Measurements from ENCODE around the gene MPP3.

MPP3 gene

GRCh38 chr17:43772877-43773648 is 59.9 kb downstream of the MPP3 start:
- DNase-seq (ENCODE audit: low spot score): no peak

DNA sequence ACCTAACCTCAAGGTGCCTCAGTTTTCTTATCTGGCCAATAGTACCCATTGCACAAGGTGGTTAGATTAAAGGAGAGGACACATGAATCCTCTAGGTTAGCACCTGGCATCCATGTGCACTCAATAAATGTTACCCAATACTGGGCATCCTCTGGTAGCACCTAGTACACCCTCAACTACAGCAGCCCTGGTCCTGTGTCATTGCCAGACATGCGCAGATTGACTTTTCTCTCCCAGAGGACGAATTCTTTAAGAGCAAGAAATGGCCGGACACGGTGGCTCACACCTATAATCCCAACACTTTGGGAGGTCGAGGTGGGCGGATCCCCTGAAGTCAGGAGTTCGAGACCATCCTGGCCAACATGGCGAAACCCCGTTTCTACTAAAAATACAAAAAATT is 61.5 kb downstream of the MPP3 start:
- no peak for DNase-seq (ENCODE audit: low spot score)

DNA sequence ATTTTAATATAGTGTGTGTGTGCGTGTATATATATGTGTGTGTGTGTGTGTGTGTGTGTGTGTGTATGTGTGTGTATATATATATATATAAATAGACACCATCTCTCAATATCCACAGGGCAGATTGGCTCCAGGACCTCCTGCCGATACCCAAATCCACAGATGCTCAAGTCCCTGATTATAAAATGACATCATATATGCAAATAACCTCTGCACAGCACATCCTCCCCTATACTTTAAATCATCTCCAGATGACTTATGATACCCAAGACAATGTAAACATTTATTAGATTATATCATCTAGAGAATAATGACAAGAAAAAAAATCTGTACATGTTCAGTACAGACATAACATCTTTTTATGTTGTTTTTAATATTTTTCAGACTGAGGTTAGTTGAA is 62.0 kb downstream of the MPP3 start:
- no peak for DNase-seq (ENCODE audit: low spot score)

- DNase-seq (ENCODE audit: low spot score): no peak
Observed at GRCh38 chr17:43769859-43770258, 63.1 kb downstream of the MPP3 start.

GRCh38 chr17:43769426-43769825 is 63.5 kb downstream of the MPP3 start:
- DNase-seq (ENCODE audit: low spot score): no peak

DNA sequence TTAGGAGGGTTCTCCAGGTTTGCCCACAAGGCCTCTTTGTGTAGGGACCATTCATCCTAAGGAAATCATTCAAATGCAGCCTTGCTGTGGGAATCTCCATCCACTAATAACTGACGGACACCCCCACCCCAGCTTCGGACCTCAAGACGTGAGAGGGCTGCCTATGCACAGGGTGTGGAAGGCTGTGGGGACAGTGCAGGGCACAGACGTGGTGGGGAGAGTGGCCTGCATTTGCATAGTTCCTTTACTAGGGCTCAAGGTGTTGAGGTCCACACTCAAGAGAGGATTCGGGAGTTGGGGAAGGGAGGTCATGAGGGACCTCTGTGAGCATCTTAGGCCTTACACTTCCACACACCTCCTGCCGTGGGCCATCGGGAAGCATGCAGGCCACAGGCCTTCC is 64.0 kb downstream of the MPP3 start:
- no peak for DNase-seq (ENCODE audit: low spot score)

GRCh38 chr17:43768382-43768781 is 64.6 kb downstream of the MPP3 start:
- no peak for DNase-seq (ENCODE audit: low spot score)

GRCh38 chr17:43767713-43768059 is 65.3 kb downstream of the MPP3 start:
- DNase-seq (ENCODE audit: low spot score): no peak

GRCh38 chr17:43767053-43767712 is 65.8 kb downstream of the MPP3 start:
- no peak for DNase-seq (ENCODE audit: low spot score)

- peak; percentile 57 for DNase-seq (ENCODE audit: low spot score)
Observed at GRCh38 chr17:43766413-43767052, 66.4 kb downstream of the MPP3 start.

DNA sequence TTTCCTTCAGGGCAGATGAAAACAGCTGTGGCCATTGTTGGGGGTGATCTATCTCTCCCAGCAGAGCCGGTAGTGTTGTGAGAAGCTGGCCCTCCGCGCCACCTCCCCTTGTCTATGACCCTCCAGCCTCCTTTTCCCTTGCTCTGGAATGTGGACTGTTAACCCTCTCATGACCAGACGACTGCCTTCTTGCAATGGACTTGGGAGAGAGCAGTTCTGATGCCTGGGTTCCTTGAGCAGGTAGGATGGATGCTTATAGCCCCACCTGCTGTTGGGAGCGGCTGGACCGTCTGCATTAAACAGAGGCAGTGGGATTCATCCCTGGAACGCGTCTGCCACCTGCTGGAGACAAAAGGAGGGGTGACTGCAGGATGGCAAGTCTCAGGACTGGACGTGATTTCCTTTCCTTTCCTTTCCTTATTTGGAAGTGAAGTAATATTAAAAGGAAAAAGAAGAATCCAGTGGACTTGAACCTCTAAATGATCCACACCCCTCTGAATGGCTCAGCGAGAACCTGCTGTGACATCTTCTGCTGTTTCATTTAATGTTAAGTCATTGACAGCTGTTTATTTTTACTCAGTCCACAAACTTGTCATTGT is 72.6 kb downstream of the MPP3 start:
- peak; percentile 92 for DNase-seq (ENCODE audit: low spot score)

GRCh38 chr17:43759836-43760235 is 73.1 kb downstream of the MPP3 start:
- DNase-seq (ENCODE audit: low spot score): peak; percentile 38

- no peak for DNase-seq (ENCODE audit: low spot score)
Observed at GRCh38 chr17:43758497-43759174, 74.3 kb downstream of the MPP3 start, which contains the start of gene SOST. SOST (minus strand) TSS chr17:43758791; CDS start chr17:43758741, 50 bp downstream.

- no peak for DNase-seq (ENCODE audit: low spot score)
Observed at GRCh38 chr17:43758086-43758485, 74.9 kb downstream of the MPP3 start.

- DNase-seq (ENCODE audit: low spot score): no peak
Observed at GRCh38 chr17:43757171-43757660, 75.7 kb downstream of the MPP3 start.

GRCh38 chr17:43756201-43756600 is 76.7 kb downstream of the MPP3 start:
- DNase-seq (ENCODE audit: low spot score): no peak

GRCh38 chr17:43755389-43755875 is 77.5 kb downstream of the MPP3 start:
- peak; percentile 54 for DNase-seq (ENCODE audit: low spot score)

DNA sequence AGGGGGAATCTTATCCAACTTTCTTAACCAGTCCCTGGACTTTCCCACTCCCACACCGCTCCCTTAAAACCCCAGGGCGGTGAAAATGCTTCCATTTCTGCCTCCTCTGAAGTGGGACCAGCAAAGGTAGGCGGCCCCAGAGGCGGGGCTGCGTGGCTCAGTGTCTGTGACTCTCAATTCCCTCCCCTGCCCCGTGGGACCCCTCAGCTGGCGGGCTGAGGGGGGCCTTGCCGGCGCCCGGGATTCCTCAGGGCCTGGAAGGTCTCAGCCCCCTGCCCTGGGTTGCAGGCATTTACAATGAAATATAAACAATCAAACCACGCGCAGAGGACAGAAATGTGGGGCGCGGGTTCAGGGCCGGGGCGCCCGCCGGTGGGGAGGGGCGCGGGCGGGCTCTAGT is 78.0 kb downstream of the MPP3 start:
- no peak for DNase-seq (ENCODE audit: low spot score)

DNA sequence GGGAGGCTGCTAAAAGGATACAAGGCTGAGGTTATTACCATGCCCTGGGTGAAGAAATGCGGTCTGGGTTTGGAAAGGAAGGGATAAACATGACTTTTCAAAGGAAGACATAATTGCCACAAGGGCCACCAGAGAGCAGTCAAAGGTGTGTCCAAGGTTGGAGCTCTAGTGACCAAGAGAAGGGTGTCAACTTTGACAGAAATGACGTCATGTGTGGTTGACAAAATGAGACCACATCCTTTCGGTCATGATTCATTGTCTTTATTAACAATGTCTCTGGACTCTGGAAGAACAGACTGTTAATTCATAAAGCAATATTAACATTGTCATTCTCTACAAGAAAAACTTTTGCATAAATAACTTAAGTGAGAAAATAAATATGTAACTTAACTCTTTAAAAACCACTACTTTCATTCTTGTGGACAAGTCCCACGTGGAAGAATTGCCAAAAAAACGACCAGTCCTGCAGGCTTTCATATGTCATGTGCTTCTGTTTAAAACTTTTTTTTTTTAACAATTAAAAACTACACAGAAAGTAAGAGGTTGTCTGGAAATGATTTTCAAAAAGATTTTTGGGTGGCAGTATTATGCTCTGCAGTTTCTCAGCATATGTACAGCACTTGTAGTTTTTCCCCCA is 79.3 kb downstream of the MPP3 start:
- peak; percentile 67 for DNase-seq (ENCODE audit: low spot score)
